OCI-LY7 (cell line): ENCODE data around the gene SPEN. TPM values are rescaled to one million over a fixed set of nuclear protein-coding genes. Genes with fewer than 3 reads are reported as not detected.
"Not testable (repeated sequence)": the region's sequence is repeated elsewhere in the genome, so short reads cannot be mapped to it uniquely, and the experiment has no call there.

Experiments used
- BruUV-seq: library from RNA; stranded (reverse); fragments of 400-500 nt; replicated peaks from 2 replicates; lab custom pipeline; 2021; lab: Mats Ljungman, UMichigan
- CTCF ChIA-PET: fragments of 300-600 bp; sonication (Branson Sonifier 250); formaldehyde crosslinking; loops from one replicate; lab custom pipeline; 2022; ENCODE audit warnings: antibody characterized with exemption; ENCODE audit not compliant: unreplicated experiment; lab: Charles Lee
- POLR2A ChIA-PET: fragments of 300-600 bp; sonication (Branson Sonifier 250); formaldehyde crosslinking; loops from one replicate; lab custom pipeline; 2022; ENCODE audit warnings: antibody characterized with exemption; lab: Charles Lee
- DNase-seq: peaks from one replicate; pipeline ENCODE4 v3.0.0-alpha.2; 2015; ENCODE audit warnings: low spot score
- H2AFZ ChIP-seq: fragments of 200-600 bp; sonication (generic), shearing (Covaris generic); 2 replicates; pipeline ENCODE4 v1.6.1; 2014; ENCODE audit warnings: mild to moderate bottlenecking, antibody characterized with exemption, low read length, moderate library complexity
- H3K27ac ChIP-seq: fragments of 200-600 bp; sonication (generic); 2 replicates; pipeline ENCODE4 v1.5.1; 2014; ENCODE audit warnings: mixed run types, low read depth, mild to moderate bottlenecking, moderate library complexity, low read length, inconsistent platforms; ENCODE audit not compliant: poor library complexity, severe bottlenecking
- H3K36me3 ChIP-seq: fragments of 200-600 bp; sonication (generic); 2 replicates; pipeline ENCODE4 v1.6.1; 2014; ENCODE audit warnings: mild to moderate bottlenecking, antibody characterized with exemption, low read length, moderate library complexity, mixed read lengths; ENCODE audit not compliant: insufficient read depth
- H3K4me1 ChIP-seq: fragments of 200-600 bp; sonication (generic); 2 replicates; pipeline ENCODE4 v1.5.1; 2014; ENCODE audit warnings: mild to moderate bottlenecking, low read length; ENCODE audit not compliant: insufficient read depth, poor library complexity, severe bottlenecking
- H3K4me2 ChIP-seq: fragments of 200-600 bp; sonication (generic); 2 replicates; pipeline ENCODE4 v1.6.1; 2014; ENCODE audit warnings: mild to moderate bottlenecking, low read length
- H3K4me3 ChIP-seq: fragments of 200-600 bp; sonication (generic); 2 replicates; pipeline ENCODE4 v1.5.1; 2014; ENCODE audit warnings: mild to moderate bottlenecking, low read depth, low read length; ENCODE audit not compliant: poor library complexity, severe bottlenecking
- H3K79me2 ChIP-seq: fragments of 200-600 bp; sonication (generic); 2 replicates; pipeline ENCODE4 v1.6.1; 2016; ENCODE audit warnings: low read depth, mild to moderate bottlenecking, low read length, moderate library complexity, mixed read lengths; ENCODE audit not compliant: insufficient read depth
- H3K9me2 ChIP-seq: fragments of 200-600 bp; sonication (generic); 2 replicates; pipeline ENCODE4 v1.6.1; 2016; ENCODE audit warnings: mild to moderate bottlenecking, low read length, mixed read lengths; ENCODE audit not compliant: insufficient read depth
- H3K9me3 ChIP-seq: fragments of 200-600 bp; sonication (generic); 2 replicates; pipeline ENCODE4 v1.6.1; 2014; ENCODE audit warnings: mild to moderate bottlenecking, mixed run types, low read length, mixed read lengths
- H4K20me1 ChIP-seq: fragments of 200-600 bp; sonication (generic); 2 replicates; pipeline ENCODE4 v1.6.1; 2014; ENCODE audit warnings: mild to moderate bottlenecking, antibody characterized with exemption, low read length, moderate library complexity, mixed read lengths; ENCODE audit not compliant: insufficient read depth
- CTCF ChIP-seq: fragments of 200-600 bp; sonication (generic); conservative IDR thresholded peaks from 2 replicates; pipeline ENCODE4 v1.5.1; 2014; ENCODE audit warnings: mild to moderate bottlenecking, antibody characterized with exemption, low read length, moderate library complexity, mixed read lengths
- EZH2phosphoT487 ChIP-seq: fragments of 200-600 bp; sonication (generic); IDR thresholded peaks from 2 replicates; pipeline ENCODE4 v1.6.1; 2018; ENCODE audit warnings: low read depth, borderline replicate concordance, mild to moderate bottlenecking, mixed run types, antibody characterized with exemption, low read length, moderate library complexity, mixed read lengths
- intact Hi-C: fragments of 100-400 bp; cut with micrococcal nuclease; formaldehyde crosslinking; loops from one replicate; pipeline ENCODE4 v1.10.0; 2022; ENCODE audit not compliant: unreplicated experiment
- total RNA-seq, 2 experiments: library from RNA; depleted of rRNA in 1 of 2; stranded (reverse); fragments of >200 nt in 1 of 2; shearing (Covaris generic) in 1 of 2; gene quantifications; 2 replicates each; pipeline ENCODE4 v1.2.3, GENCODE V29; 2014 to 2022

SPEN gene
- total RNA-seq, 2 experiments from 2014 or later: 40.7 to 87.1 TPM

GRCh38 chr1:15895233-15895632 lies 47.7 kb downstream of the SPEN start:
- no peak for TF ChIP-seq EZH2phosphoT487
- no peak for TF ChIP-seq CTCF
- DNase-seq: no peak
- Histone ChIP-seq H3K9me3 (no peaks in the 10 kb centered on the region), H3K36me3 (peaks cover 70% of the 10 kb centered on the region), H2AFZ (no peak overlapping the region), H3K4me2 (no peak overlapping the region), H3K4me3 (no peak overlapping the region), H3K27ac (no peak overlapping the region), H4K20me1 (peaks cover 34% of the 10 kb centered on the region), H3K9me2 (no peaks in the 10 kb centered on the region), H3K4me1 (no peaks in the 10 kb centered on the region), H3K79me2 (peaks cover 100% of the 10 kb centered on the region)
- POLR2A ChIA-PET: interaction anchor here (0.7 kb wide), 3 partner anchors 25 to 681 kb away, joined by 4 to 5 read pairs (median 5); no protein-coding TSS in a partner anchor
- BruUV-seq: no TSS peak
- CTCF ChIA-PET: no interaction called here
- intact Hi-C loops: no loop called here

GRCh38 chr1:15896841-15897610 lies 49.5 kb downstream of the SPEN start:
- H3K4me3 ChIP-seq, H3K4me1 ChIP-seq, H2AFZ ChIP-seq, DNase-seq, intact Hi-C loops, BruUV-seq, CTCF ChIA-PET, H3K9me2 ChIP-seq, H3K4me2 ChIP-seq, H3K9me3 ChIP-seq, H3K27ac ChIP-seq: not testable (repeated sequence)
- peaks cover 55% of the 10 kb centered on the region for H3K36me3 ChIP-seq
- POLR2A ChIA-PET: interaction anchor here (0.7 to 1.0 kb wide), 2 partner anchors 25 to 457 kb away, joined by 3 read pairs; no protein-coding TSS in a partner anchor
- H4K20me1 ChIP-seq: peaks cover 33% of the 10 kb centered on the region
- peaks cover 100% of the 10 kb centered on the region for H3K79me2 ChIP-seq

GRCh38 chr1:15899266-15899665 lies 51.8 kb downstream of the SPEN start:
- Histone ChIP-seq H3K9me2 (no peaks in the 10 kb centered on the region), H3K4me3 (no peak overlapping the region), H3K4me1 (no peaks in the 10 kb centered on the region), H2AFZ (no peak overlapping the region), H3K79me2 (peaks cover 100% of the 10 kb centered on the region), H3K36me3 (peaks cover 41% of the 10 kb centered on the region), H3K4me2 (no peak overlapping the region), H4K20me1 (peaks cover 25% of the 10 kb centered on the region), H3K9me3 (no peaks in the 10 kb centered on the region), H3K27ac (no peak overlapping the region)
- POLR2A ChIA-PET: interaction anchor here (0.7 kb wide), 1 partner anchor 11 kb away, joined by 4 read pairs; no protein-coding TSS in a partner anchor
- CTCF ChIA-PET: no interaction called here
- DNase-seq: no peak
- BruUV-seq: no TSS peak
- TF ChIP-seq CTCF: no peak
- no peak for TF ChIP-seq EZH2phosphoT487
- intact Hi-C loops: no loop called here
